Measurements from ENCODE around the gene ST6GALNAC2.

DNA sequence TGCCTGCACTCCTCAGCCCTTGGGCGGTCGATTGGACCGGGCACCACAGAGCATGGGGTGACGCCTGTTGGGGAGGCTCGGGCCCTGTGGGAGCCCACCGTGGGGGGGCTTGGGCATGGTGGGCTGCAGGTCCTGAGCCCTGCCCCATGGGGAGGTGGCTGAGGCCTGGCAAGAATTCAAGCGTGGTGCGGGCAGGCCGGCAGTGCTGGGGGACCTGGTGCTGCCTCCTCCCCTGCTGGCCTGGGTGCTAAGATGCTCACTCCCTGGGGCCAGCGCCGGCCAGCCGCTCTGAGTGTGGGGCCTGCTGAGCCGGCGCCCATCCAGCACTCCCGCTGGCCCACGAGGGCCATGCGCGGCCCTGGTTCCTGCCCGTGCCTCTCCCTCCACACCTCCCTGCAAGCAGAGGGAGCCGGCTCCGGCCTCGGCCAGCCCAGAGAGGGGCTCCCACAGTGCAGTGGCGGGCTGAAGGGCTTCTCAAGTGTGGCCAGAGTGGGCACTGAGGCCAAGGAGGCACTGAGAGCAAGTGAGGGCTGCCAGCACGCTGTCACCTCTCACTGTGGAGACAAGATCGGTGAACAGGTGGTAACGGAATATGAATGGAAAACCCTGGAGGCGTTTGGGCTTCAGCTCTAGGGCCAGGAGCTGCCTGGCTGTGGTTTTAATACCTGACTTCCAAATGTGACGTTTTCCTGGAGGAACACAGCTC is 29.4 kb upstream of the ST6GALNAC2 start:
- TF ChIP-seq, protein P1, sequence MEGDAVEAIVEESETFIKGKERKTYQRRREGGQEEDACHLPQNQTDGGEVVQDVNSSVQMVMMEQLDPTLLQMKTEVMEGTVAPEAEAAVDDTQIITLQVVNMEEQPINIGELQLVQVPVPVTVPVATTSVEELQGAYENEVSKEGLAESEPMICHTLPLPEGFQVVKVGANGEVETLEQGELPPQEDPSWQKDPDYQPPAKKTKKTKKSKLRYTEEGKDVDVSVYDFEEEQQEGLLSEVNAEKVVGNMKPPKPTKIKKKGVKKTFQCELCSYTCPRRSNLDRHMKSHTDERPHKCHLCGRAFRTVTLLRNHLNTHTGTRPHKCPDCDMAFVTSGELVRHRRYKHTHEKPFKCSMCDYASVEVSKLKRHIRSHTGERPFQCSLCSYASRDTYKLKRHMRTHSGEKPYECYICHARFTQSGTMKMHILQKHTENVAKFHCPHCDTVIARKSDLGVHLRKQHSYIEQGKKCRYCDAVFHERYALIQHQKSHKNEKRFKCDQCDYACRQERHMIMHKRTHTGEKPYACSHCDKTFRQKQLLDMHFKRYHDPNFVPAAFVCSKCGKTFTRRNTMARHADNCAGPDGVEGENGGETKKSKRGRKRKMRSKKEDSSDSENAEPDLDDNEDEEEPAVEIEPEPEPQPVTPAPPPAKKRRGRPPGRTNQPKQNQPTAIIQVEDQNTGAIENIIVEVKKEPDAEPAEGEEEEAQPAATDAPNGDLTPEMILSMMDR (IDR thresholded peaks at IDR 0.05), result no peak
- TF ChIP-seq POLR2A (IDR thresholded peaks at IDR 0.05), result no peak

All from tibial nerve (tissue), 3 donors.